NCI-H82 treated with DMSO at 0.1 percent for 48 hours (cell line): ENCODE data around the gene P2RY8.
"Not testable (repeated sequence)": the region's sequence is repeated elsewhere in the genome, so short reads cannot be mapped to it uniquely, and the experiment has no call there.

Source experiments
- DNase-seq: peaks from one replicate; lab custom pipeline; 2025; ENCODE audit not compliant: unreplicated experiment; lab: John Stamatoyannopoulos, UW

The P2RY8 gene, protein sequence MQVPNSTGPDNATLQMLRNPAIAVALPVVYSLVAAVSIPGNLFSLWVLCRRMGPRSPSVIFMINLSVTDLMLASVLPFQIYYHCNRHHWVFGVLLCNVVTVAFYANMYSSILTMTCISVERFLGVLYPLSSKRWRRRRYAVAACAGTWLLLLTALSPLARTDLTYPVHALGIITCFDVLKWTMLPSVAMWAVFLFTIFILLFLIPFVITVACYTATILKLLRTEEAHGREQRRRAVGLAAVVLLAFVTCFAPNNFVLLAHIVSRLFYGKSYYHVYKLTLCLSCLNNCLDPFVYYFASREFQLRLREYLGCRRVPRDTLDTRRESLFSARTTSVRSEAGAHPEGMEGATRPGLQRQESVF

DNA sequence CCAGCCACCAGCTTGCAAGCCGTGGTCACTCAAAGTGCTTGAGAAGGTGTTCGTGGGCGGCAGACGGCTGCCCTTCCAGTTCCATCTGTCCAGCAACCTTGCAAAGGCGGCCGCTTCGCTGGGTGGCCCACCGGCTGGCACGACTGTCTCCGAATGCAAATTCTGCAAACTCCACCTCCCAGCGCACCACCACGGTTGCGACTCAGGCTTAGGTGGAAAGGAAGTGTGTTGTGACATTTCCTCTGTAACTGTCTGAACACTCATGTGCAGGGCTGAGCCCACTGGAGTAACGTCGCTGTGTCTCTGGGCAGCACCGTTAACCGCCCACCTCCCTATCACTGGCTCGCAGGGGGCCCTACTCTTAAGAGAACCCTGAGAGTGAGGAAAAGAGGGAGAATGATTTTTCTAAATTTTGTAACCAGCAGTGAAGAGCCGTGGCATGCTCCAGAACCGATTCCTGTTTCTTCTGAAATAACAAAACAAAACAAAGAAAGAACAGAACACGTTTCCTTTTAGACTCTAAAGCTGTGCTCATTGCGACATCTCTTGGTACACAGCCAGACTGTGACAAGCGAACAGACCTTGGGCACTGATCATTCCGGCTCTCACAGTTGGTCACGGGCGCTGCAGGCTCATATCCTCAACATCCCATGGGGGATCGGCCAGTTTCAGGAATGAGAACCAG, at the start of gene P2RY8:
Gene P2RY8 (minus strand): TSS at position 155 of the 685 bp plus-strand sequence. CDS start 70,627 bp downstream, outside the sequence.
- no peak for DNase-seq

DNA sequence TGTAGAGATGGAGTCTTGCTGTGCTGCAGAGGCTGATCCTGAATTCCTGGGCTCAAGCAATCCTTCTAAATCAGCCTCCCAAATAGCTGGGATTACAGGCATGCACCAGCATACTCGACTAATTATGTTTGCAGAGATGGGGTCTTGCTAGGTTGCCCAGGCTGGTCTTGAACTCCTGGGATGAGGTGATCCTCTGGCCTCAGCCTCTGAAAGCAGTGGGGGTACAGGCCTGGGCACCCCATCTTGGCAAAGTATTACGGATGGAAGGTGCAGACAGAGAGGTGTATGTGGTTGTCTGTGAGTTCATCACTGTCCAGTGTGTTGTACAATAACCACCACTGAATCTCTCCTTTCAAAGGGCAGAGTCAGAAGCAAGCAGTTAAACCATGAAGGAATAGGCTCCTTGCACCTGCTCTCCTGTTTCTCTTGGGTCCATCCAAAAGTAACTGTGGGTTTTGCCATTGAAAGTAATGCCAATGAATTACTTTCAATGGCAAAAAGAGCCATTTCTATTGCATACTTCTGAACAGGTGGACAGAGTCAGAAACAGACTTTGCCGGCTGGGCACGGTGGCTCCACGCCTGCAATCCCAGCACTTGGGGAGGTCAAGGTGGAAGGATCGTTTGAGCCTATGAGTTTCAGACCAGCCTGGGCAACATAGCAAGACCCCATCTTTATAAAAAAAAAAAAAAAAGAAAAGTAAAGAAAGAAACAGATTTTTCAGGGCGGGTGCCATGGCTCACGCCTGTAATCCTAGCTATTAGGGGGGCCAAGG, 47.4 kb upstream of the P2RY8 start:
- DNase-seq, result no peak

DNA sequence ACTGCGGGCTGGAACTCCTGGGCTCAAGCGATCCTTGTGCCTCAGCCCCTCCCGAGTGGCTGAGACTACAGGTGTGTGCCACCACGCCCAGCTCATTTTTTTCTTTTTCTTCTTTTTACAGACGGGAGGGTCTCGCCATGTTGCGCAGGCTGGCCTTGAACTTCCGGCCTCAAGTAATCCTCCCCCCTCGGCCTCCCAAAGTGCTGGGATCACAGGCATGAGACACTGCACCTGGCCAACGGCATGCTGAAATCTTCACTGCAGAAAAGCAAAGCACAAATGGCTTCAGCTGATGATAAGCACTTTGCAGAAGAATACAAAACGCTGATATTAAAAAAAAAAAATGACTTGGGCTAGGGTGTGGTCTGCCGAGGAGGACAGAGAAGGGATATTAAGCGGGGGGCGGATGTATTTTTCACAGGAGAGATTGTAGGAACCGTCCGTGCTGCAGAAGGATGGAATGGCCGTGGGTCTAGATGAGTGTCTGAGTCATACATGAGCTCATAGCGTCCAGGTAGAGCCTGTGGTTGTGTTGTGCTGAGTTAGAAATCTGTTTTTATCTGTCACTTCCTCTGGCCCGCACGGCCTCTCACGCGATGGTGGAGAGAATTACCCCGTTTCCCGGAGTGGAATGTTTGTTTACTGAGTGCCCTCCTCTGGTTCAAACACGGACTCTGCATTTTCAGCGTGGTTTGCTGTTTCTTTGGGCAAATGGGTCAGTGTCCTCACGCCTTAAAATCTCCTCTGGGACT, 45.9 kb upstream of the P2RY8 start:
- no peak for DNase-seq

DNA sequence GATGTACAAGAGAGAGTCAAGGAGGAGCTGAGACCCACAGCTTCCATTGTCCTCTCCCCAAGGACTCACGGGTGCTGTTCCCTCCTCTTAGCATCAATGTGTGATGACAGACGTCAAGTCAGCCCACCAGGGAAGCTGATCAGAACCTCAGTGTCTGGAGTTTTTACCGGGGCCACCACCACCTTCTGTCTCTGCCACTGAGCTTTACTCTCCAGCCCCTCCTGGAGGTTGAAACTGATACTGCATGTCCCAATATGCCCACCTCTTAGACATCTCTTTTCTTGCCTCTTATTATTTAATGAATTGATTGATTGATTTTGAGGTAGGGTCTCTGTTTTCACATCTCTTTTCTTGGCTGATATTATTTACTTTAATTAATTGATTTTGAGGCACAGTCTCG, 44.1 kb upstream of the P2RY8 start:
- peak; percentile 13 for DNase-seq

DNA sequence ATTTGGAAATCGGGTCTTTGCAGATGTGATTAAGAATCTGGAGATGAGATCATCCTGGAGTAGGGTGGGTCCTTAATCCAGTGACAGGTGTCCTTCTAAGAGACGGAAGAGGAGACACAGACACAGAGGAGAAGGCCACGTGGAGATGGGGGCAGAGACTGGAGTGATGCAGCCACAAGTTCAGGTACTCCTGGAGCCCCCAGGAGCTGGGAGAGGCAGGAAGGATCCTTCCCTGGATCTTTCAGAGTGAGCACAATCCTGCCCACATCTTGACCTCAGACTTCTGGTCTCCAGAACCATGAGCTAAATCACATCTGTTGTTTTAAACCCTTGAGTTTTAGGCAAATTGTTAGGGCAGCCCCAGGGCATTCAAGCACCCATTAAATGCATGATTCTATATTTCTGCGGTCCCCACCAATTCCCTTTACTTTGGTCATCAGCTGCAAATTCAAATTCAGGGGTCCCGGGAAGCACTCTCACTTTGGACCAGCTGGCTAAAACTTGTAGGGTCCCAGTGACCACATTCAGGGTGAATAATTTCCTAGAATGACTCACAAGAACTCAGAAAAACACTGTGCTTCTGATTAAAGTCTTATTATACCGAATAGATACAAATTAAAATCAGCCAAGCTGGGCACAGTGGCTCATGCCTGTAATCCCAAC, 41.7 kb upstream of the P2RY8 start:
- DNase-seq, result no peak

DNA sequence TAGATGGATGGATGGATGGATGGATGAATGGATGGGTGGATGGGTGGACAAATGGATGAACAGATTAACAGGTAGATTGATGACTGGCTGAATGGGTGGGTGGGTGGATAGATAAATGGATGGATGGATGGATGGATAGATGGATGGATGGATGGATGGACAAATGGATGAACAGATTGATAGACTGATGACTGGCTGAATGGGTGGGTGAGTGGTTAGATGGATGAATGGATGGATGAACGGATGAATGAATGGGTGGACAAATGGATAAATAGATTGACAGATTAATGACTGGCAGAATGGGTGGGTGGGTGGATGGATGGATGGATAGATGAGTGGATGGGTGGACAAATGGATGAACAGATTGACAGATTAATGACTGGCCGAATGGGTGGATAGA, 40.9 kb upstream of the P2RY8 start:
- DNase-seq, result no peak

DNA sequence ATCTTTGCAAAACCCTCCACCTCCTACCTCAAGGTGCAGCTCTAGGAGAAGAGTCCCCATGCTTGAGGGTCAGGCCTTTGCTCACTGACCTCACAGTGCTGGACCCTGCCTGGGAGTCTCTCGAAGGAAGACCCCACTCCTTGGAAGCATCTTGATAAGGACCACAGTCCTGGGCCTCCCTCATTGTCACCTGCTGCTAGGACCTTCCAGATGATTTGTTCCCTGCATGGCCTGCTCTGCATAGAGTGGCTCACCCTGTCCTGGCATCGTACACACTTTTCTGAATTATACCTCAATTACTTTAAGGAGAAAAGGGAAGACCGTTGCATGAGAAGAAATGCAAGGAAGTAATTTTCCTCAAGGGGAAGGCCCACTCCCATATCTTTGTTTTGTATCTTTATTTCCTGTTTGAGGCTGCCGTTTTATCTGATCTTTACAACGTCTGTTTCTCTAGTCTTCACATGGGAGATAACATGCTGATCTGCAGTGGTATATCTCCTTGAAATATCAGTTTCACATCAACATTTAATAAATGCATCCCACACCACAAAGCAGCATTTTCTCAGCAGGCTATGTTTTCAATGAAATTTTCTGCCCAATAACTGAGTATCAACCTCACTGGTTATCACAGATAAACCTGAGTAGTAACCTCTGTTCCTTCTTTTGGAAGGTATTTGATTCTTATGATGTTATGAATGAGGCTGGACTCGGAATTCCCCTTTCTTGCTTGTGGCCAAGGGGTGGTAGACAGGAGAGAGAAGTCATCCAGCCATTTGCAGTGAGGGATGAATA, 39.4 kb upstream of the P2RY8 start:
- DNase-seq, result no peak

DNA sequence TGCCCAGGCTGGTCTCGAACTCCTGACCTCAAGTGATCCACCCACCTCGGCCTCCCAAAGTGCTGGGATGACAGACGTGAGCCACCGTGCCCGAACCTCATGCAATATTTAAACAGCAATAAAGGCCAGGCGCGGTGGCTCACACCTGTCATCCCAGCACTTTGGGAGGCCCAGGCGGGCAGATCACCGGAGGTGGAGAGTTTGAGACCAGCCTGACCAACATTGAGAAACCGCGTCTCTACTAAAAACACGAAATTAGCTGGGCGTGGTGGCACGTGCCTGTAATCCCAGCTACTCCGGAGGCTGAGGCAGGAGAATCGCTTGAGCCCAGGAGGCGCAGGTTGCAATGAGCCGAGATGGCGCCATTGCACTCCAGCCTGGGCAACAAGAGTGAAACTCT, 37.2 kb upstream of the P2RY8 start:
- not testable (repeated sequence) for DNase-seq

DNA sequence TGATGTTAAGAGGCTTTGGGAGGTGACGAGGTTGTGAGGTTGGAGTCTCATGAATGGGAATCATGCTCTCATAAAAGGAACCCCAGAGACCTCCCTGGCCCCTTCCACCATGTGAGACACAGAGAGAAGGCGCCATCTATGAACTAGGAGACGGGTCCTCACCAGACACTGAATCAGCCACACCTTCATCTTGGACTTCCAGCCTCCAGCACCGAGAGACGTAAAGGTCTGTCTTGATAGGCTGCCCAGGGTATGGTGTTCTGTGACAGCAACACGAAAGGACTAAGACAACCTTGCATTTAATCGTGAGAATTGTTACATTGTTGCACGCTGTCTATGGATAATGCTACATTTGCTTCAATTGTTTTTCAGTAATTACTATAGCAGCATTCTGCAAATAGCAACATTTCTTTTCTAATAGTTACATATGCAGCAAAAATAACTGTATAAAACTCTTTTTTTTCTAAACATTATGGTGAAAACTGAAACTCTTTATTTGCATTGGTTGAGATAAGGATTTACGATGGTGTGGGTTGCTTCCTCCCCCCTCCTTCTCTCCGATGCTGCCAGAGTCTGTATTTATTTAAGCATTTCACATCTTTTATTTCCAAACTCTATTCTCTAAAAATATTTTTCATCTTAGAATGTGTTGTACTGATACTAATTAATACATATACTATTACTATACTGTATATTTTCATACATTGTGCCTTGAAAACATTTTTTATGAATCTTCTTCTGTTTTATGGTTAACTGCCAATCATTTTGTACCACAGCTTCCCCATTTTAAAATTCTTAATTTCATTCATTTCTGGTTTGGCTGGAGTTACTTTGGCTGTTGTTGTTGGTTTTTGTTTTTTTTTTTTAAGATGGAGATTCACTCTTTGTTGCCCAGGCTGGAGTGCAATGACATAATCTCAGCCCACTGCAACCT, 28.0 kb upstream of the P2RY8 start:
- DNase-seq, result no peak

DNA sequence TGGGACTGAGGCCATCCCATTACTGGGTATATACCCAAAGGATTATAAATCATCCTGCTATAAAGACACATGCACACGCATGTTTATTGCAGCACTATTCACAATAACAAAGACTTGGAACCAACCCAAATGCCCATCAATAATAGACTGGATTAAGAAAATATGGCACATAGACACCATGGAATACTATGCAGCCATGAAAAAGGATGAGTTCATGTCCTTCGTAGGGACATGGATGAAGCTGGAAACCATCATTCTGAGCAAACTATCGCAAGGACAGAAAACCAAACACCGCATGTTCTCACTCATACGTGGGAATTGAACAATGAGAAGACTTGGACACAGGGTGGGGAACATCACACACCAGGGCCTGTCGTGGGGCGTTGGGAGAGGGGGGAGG, 27.1 kb upstream of the P2RY8 start:
- not testable (repeated sequence) for DNase-seq

DNA sequence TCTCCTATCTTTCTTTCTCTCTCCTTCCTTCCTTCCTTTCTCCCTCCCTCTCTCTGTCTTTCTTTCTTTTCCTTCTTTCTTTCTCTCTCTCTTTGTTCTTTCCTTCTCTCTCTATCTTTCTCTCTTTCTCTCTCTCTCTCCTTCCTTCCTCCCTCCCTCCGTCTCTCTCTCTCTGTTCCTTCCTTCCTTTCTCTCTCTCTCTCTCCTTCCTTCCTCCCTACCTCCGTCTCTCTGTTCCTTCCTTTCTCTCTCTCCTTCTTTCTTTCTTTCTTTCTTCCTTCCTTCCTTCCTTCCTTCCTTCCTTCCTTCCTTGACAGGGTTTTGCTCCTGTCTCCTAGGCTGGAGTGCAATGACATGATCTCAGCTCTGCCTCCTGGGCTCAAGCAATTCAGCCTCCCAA, 24.2 kb upstream of the P2RY8 start:
- DNase-seq, result no peak

DNA sequence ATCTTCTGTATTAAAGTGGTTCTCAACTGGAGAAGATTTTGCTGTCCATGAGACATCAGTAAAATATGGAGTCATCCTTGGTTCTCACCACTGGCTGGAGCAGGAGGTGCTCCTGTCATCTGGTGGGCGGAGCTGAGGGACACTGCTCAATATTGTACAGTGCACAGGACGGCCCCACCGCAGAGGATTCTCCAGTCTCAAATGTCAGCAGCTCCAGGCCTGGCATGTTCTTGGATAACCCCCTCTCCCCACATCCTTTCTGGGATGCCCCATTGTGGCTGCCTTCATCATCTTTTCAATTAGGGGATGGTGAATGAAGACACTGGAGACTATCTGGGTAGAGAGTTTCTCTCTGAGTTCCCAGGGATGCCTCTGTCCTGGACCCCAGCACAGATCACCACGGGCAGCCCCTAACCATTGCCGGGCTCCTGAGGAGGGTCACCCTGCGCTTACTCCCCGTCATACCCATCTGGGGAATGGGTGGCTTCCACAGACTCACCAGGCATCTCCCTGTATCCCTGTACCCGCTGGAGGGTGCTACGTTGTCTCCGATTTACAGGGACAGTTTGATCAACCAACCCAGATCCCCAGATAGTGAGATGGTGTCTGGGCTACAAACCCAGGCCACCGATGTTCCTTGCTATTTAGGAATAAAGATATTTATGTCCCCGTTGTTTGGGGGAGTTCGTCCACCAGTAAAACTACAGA, 21.9 kb upstream of the P2RY8 start:
- DNase-seq, result no peak

DNA sequence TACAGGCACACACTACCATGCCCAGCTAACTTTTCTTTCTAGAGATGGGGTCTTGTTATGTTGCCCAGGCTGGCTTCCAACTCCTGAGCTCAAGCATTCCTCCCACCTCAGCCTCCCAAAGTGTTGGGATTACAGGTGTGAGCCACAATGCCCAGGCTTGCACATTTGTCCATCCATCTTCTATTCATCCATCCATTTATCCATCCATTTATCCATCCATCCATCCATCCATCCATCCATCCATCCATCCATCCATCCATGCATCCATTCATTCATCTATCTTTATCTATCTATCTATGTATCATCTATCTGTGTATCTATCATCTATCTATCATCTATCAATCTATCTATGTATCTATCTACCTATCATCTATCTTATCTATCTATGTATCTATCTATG, 20.5 kb upstream of the P2RY8 start:
- not testable (repeated sequence) for DNase-seq

DNA sequence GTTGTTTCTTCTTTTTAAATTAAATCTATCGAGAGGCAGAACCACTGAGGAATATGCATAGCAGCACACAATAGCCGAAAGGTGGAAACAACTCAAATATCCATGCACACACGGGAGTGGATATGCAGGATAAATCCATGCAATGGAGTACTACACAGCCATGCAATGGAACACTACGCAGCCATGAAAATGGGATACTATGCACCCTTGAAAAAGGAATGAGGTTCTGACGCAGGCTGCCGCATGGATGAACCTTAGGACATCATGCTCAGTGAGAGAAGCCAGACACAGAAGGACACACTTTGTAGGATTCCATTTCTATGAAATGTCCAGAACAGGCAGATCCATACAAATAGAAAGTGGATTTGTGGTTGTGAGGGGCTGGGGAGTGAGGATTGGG, 18.4 kb upstream of the P2RY8 start:
- no peak for DNase-seq

DNA sequence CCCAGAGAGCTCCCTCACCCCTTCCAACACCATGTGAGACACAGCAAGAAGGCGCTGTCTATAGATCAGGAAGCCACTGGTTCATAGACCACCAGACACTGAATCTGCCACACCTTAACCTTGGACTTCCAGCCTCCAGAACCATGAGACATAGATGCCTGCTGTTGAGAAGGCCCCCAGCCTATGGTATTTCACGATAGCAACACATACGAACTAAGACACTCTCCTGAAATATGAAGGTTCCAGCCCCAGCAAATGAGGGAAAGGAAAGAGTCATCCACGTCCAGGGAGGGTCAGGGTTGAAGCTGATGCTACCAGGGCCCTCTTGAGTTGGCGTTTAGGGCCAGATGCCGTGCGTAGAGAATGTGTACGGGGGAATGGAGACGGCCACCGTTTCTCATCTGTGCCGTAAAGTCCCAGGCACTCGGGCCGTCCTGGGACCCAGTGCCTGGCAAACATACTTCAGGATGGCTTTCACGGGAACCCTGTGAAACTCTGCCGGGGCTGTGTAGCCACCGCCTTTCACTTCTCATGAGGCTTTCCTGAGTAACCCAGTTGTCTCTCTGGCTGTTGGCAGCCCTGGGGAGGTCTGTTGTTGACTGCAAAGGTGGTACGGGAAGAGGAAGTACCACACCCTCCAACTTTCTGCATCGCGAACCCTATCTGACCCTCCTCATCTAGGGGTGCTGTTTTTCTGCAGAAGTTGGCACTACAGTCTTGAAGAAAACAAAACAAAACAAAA, 17.7 kb upstream of the P2RY8 start:
- no peak for DNase-seq

DNA sequence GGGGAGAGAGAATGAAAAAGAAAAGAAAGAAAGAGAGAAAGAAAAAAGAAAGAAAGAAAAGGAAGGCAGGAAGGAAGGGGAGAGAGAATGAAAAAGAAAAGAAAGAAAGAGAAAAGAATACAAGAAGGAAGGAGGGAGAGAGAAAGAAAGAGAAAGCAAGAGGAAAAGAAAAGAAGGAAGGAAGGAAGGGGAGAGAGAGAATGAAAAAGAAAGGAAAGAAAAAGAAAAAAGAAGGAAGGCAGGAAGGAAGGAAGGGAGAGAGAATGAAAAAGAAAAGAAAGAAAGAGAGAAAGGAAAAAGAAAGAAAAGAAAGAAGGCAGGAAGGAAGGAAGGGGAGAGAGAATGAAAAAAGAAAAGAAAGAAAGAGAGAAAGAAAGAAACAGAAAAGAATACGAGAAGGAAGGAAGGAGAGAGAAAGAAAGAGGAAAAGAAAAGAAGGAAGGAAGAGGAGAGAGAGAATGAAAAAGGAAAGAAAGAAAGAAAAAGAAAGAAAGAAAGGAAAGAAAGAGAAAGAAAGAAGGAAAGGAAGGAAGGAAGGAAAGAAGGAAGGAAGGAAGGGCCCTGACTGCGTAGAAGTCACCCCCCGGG, 15.1 kb upstream of the P2RY8 start:
- DNase-seq, result no peak

DNA sequence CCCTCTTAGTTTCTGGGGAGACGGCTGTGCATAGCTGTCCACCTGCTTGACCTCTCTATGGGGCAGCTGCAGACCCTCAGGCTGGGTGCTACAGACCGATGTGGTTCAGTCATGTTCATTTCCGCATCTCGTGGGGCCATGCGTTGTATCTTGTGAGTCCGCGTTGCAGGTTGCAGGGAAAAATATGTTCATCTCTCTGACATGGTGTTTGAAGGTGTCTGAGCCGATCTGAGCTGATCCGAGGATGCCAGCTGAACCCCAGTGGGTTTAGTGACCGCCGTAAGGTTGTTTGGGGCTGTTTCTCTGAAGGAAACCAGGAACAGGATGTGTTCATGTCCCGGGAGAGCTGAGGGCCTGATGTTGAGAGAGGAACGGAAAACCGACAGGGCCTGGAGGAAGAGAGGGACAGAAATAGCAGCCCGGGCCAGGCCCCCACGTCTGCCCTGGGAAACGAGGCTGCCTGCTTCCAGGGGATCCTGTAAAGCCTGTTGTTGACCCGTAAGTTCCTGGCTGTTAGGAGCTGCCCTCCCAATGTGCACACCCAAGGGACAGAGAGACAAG, 9.8 kb upstream of the P2RY8 start:
- no peak for DNase-seq
